GM18502 (cell line): ENCODE measurements around the gene MYO16.
A peak's percentile ranks its signal among the peaks of the same experiment; 100 is the strongest.
"Not testable (repeated sequence)": the region's sequence is repeated elsewhere in the genome, so short reads cannot be mapped to it uniquely, and the experiment has no call there.

Source experiments
- ATAC-seq: cut with Tn5 transposase; IDR thresholded peaks from one replicate; pipeline ENCODE4 v1.9.1; 2021; ENCODE audit warnings: mild to moderate bottlenecking; ENCODE audit not compliant: unreplicated experiment, poor library complexity

The MYO16 gene

DNA sequence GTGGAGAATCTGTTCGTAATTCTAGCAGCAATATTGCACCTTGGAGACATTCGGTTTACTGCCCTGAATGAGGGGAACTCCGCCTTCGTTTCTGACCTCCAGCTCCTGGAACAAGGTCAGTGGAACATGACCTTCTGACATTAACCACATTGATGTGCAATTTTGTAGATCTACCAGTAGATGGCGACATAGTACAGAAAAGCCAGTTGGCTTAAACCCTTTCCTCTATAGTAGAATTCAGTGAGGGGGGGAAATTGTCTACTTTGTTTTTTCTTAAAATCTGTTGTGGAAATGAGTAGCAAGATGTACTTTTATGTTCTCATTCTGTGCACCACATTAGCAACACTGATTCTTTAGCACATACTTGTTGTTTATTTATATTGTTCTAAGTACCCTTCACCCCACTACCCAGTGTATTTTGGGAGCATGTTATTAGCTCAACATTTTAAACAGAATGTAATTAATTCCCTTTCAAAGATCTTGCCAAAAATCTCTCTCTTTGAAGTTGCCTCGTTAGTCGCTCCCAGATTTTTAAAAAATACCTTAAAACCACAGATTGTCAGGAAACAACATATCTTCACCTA is 332.2 kb downstream of the MYO16 start:
- peak; percentile 89 for ATAC-seq

DNA sequence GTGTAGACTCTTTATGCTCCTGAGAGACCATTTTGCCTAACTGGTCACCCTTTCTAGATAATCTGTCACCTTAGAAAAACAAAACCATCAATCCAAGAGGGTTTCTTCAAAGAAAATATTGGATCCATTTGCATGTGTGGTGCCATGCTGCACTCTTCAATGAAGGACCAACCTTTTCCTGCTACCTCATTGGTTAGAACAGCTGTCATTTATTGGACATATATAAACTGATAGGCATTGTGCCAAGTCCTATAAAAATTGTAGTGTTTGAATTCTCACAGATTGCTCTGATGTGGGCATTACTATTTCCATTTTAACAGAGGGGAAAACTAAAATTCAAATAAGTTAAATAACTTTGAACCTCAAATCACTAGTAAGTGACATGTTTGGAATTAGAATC is 333.2 kb downstream of the MYO16 start:
- no peak for ATAC-seq

DNA sequence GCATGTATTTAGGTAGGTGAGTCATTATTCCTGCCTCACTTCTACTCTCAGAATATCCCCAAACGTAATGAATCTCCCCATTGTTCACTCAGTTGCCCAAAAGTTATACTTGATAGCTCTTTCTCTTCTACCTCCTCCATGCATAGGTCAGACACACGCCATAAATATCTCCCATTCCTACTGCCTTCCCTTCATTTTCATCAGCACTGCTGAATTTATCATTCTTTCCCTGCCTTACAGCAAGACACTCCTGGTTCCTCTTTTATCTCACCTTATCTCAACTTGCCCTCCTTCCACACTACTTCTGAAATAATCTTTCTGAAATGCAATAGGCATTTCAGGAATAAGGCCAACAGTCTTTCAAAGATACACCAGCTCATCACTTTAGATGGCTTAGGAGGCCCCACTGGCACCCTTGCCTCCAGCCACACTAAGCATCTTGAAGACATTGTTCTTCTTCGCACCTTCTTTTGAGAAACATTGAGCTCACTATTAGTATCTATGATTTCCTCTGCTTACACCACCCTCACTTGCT is 333.9 kb downstream of the MYO16 start:
- no peak for ATAC-seq

DNA sequence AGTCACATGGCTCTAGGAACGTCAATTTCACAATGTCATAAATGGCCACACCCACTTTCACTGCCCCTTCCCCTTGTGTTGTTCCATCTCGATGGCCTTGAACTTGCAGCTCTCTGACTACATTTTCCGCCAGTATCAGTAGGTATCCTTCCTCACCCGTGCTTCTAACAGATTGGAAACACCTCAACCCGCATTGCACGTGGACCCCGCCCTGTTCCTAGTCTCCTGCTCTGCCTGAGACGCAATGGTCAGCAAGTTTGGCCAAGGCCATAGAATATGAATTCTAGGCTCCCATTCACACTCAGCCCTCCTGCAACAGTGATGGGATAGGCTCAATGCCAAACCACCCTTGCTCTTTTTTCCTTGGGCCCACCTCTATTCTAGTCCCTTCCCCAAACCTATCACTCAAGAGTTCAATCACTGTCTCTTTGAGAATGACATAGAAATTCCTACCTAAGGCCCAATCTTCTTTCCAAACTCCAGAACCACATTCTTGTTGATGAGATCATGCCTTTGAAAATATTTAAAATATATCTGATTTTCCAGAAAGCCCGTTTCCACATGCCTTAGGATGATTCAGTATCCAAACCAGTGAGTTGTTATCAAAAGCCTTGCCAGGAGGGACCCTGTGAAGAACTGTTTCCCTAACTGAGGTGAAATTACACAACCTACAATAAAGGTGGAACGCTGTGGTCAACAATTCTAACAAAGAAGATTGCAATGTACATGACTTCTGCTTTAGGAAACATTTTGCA is 334.6 kb downstream of the MYO16 start:
- ATAC-seq = no peak

DNA sequence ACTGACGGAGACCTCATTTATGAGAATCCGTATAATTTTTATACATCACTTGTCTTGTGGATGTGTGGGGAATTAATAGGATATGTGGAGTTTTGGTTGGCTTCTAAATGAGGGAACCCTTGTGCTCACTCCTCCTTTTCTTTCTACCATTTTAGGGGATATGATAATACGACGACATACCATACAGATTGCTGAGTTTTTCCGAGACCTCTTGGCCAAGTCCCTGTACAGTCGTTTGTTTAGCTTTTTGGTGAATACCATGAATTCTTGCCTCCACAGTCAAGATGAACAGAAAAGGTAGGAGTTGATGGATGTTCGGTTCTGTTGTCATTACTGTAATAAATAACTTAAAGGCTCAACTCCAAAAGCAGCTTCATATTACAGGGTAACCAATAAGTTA is 335.2 kb downstream of the MYO16 start:
- ATAC-seq = no peak

DNA sequence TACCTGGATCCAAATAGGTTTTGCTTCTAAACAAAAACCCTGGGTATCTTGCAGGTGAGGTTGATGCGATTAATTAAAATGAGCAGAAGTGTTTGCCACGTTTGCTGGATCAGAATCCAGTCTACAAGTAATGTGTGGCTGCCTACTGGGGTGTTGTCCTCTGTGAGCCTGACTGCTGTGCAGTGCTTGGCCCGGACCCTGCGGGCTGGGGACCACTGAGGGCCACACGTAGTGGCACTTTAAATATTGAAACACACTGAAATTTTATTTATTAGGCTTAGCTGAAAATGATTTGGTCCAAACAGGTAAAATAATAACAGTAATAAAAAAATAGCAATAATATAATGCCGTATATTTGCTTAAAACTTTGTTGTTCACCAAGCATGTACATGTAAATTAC is 338.0 kb downstream of the MYO16 start:
- ATAC-seq = no peak

DNA sequence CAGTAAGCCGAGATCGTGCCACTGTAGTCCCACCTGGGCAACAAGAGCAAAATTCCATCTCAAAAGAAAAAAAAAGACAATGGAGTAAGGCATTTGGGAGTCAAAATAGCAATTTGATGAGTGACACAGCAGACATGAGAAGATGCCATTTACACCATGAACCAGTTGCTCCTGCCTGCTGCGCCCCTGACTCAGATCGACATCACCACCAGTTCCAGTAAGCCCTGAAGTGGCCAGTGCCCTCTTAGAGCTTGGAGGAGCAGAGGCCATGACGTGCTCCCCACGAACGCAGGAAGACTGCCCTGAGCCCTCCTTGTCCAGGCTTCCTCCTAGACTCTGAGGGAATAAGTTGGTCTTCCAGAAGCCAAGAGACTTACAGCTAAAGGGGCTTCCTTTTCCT is 339.2 kb downstream of the MYO16 start:
- ATAC-seq = no peak

DNA sequence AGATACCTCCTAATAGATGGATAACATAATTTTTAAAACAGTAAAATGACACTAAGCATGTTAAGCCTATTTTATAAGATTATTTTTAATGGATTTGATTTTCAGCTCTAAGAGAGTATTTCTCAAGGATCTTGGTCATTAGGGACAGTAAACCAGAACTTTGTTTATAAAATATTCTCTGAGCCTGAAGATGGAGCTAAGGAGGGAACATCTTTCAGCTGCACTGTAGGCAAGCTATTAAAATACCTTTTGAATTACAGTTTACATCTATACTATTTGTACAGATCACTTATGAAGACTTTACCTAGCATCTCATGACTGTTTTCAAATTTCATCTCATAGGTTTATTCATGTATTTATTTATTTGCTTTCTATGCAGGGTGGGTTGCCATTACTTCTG is 345.3 kb downstream of the MYO16 start:
- ATAC-seq = no peak

DNA sequence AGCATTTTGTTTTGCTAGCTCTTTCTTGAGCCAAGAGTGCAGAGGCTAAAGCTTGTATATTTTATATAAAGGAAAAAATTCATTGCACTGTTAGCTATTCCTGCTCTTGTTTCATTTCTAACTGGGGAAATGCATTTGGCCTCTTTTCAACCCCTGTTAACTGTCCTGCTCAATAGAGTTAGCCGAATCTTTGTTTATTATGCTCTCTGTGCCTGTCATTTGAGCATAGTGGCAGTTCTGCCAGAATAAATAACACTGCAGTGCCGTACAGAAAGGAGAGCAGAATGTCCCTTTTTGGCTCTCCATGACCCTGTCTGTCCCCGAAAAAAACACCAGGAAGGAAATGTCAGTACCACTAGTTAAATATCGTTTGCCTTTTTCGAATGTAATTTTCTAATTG is 350.8 kb downstream of the MYO16 start:
- no peak for ATAC-seq

DNA sequence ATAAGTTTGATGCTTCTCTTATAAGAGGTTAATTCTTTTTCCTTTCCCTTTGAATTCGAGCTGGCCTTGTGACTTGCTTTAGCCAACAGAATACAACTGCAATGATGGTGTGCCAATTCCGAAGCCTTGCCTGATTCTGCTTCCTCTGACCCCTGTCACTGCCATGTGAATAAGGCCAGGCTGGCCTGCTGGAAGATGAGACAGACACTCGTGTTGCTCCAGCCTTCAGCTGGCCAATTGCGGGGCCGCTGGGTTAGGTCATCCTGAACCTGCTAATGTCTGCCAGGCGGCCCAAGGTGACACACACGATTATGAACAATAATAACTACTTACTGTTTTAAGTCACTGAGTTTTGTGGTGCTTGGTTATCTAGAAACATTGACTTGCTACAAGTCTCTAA is 352.0 kb downstream of the MYO16 start:
- no peak for ATAC-seq

DNA sequence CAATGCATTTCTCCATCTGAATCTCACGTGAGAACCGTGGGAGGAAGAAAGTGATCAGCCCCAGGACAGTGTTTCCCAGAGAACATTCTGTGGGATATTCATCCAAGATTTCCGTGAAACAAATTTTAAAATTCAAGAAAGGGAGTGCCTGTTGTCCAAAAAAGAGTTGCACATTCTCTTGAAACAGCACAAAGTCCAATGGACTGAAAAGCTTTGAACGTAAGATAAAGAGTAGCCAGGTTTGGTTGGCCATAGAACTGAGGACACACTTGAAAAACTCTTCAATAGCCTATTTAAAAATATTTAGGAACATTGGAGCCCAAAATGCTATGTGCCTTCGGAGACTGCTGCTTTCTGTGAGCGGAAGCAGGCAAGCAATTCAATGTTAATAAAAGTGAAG is 353.9 kb downstream of the MYO16 start:
- no peak for ATAC-seq

DNA sequence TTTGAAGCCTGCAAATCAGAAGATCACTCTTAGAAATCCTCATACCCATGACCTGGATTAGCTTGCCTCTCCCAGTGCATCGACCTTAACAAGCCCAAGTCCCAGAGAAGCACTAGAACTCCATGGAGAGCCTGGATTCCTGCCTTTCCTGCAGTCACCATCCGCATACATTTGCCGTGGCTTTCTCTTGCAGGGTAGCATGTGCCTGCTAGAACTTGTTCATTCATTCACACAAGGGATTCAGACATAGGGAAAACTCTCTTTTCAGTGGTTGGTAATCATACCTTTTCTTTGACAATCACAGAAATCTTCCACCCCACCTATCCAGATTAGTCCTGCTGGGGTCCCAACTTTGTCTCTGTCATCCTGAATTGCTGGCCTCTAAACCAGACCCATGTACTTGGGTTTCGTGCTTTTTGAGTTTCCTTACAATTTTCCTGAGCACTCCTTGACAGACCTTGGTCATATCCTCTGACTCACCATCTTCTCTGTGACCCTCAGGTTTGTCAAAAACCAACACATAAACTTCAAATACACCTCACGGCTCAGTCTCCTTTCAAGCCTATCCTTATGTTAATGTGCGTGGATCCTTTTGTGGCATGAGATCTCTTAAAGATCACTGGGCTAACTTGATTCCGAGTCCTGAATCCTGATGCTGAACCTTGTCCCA is 355.0 kb downstream of the MYO16 start:
- ATAC-seq = no peak

DNA sequence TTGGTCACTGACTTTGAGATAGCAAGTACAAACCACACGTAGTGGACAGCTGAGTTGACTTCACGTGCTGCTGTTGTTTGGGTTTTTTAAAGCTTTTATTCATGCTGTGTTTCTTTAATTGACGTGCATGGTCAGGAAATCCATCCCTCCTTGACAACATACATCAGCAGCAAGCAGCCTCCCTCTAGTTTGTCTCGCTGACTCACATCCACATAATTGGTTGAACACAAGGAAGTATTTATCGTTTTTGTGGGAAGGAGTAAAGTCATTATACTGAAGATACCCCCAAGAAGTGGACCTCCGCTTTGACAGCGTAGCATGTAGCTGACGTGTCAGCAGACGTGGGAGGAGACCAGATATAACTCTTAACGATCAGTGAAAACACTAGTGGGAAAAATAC is 355.8 kb downstream of the MYO16 start:
- ATAC-seq = no peak

DNA sequence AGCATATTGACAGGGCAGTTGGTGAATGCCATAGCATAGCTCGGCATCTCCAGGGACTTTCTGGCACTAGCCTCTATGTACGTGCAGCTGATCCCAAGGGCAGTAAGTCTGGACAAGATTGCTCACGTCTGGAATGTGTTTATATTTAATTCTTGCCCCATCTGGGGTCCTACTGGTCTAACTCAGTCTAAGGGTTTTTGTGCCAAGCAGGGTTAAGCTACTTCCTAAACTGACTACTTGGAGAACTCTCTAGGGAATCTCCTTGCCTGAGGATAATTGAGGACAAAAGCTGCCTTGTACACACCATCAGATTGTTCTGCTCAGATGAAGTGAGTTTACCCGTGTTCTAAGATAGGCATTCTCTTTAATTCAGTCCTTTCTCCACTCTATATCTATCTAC is 358.1 kb downstream of the MYO16 start:
- no peak for ATAC-seq

DNA sequence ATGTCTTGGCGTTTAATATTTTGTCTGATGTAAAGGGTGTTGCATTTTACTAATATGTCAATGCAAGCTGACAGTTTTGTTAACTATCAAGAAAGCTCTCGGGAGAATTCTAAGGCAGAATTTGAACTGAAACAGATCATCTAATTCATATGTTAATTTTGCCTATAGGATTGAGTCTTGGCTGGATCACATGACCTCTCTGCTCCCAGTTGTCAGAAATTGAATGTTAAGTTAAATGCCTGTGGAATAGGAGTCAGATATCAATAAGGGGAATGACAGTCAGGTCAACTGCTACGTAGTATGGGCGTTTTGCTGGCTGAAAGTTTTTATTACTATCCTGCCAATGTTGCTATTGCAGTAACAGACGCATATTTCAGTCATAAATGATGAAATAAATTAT is 358.5 kb downstream of the MYO16 start:
- no peak for ATAC-seq

DNA sequence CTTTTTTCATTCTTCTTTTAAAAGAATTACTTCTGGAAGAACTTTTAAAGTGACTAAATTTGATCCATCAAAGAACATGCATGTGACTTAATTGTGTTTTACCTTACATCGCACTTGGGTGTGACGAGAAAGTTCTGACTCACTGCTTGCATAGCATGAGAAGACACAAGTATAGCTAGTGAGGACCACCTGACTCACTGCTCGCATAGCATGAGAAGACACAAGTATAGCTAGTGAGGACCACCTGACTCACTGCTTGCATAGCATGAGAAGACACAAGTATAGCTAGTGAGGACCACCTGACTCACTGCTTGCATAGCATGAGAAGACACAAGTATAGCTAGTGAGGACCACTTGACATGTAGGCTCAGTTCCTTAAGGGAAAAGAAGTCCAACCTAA is 362.0 kb downstream of the MYO16 start:
- not testable (repeated sequence) for ATAC-seq

DNA sequence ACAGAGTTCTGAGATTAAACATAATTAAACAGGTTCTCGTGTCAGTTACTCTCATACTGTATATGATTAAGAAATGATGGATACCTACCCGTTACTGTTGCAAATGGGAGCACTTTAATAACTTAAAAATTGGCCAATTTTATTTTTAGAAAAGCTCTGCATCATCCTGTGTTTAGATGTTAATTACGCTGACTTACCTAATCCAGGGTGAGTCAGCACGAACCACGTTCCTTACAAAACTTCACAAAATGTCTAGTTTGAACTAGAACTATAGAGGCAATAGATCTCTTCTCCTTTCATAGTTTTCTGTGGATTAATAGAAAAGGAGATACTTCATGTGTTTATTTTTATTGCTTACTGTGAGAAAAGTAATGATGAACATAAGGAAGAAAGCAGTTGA is 363.9 kb downstream of the MYO16 start:
- ATAC-seq = no peak

DNA sequence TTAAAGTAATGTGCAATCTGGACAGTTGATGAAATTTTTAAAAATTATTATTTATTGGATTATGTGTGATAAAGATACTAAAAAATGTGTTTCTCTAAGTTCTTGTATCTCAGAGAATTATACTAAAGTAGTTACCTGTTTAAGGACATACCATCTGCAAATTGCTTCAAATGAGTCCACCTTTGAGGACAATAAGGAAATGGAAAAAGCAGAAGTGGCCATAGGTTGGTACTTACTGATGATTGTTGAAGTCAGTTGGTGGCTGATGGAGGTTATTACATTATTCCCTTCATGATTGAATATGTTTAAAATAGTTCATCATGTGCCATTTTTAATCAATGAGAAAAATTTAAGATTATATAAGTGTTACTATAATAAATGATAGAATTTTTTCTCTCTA is 367.0 kb downstream of the MYO16 start:
- no peak for ATAC-seq

DNA sequence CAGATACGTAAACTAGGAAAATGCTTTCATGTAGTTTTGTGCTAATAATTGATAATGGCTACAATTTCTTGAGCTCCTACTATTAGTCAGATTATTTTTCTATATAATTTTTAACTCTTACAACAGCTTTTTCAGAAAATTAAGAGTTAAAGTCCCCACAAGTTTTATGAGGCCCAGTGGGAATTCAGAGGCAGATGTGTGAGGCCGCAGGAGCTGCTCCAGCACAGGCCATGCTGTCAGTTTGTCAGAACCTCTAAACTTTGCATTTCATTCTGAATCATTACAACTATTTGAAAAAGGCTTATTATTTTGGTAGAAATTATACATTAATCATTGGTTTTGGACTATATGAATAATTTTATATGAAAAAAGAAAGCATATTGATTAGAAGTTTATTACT is 370.8 kb downstream of the MYO16 start:
- ATAC-seq = no peak

DNA sequence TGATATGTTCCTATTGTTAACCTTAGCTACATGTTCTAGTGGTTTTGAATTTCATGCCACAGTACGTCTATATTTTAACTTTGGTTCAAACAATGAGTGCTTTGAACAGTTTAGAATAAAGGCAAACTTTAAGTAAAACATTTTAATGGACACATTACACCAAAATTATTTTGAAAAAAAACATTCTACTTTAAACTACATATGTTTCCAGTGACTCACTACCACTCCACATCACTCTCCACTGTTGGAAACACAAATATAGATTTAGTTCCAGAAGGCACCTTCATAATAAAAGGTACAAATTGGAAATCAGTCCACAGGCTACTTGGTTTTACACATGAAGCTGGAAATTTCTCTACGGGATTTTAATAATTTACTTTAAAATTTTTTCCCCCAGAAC is 373.5 kb downstream of the MYO16 start:
- no peak for ATAC-seq

DNA sequence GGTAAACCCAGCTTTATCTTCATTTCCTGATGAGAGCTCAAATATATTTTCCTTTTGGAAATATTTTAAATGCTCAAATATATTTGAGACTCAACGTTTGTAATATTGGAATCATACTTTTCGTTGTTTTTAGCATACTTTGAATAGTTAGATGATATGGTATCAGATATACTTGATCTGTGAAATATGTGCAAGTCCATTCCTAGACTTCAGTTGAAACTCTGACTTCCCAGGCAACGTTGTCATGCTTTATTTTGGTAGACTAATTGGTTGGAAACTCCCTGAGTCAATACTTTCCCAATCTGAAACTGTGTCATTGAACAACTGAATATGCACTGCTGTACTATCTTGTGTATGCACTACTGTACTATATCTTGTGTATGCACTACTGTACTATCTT is 378.5 kb downstream of the MYO16 start:
- ATAC-seq = no peak

DNA sequence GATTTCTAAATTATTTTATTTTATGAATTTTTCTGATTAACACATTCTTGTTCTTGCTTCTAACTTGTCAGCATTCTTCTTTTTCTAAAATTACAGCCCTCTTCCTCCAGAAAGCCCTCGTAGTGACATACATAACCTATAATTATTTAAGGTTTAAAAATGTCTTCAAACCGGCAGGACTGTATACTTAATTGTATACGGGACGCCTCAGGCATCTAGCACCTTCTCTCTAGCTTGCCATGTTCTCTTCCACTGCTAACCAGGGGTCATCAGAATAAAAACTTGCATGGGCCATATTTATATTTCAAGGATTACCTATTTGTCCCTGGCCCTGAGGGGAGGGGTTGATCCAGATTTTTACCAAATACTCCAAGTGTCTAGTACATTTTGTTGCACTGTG is 380.3 kb downstream of the MYO16 start:
- ATAC-seq = no peak
